Activated gamma-delta T cell (primary cell): ENCODE results near the gene ATG7.

ENCODE experiments used
- DNase-seq: peaks from one replicate; lab custom pipeline; 2025; lab: John Stamatoyannopoulos, UW

ATG7 gene

GRCh38 chr3:11552289-11553264, 280.4 kb downstream of the ATG7 start:
- no peak for DNase-seq

GRCh38 chr3:11553436-11554235, 281.4 kb downstream of the ATG7 start:
- no peak for DNase-seq

DNA sequence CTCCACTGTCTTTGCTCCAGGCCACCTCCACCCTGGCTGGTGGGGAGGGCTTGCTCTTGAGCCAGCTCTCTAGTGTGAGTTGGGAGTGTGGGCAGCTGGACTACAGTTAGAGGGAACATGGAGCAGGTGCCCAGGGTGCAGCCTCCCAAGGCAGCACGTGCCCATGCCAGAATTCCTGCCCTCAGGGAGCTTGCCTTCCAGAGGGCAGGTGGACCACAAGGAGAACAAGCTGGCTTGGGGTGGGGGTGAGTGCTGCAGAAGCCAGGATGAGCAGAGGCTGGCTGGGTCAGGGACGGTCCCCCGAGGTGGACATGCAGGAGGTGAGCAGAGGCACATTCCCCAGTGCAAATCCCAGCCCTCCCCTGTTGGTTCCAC, 282.0 kb downstream of the ATG7 start:
- no peak for DNase-seq

GRCh38 chr3:11554666-11555065, 282.5 kb downstream of the ATG7 start:
- no peak for DNase-seq

DNA sequence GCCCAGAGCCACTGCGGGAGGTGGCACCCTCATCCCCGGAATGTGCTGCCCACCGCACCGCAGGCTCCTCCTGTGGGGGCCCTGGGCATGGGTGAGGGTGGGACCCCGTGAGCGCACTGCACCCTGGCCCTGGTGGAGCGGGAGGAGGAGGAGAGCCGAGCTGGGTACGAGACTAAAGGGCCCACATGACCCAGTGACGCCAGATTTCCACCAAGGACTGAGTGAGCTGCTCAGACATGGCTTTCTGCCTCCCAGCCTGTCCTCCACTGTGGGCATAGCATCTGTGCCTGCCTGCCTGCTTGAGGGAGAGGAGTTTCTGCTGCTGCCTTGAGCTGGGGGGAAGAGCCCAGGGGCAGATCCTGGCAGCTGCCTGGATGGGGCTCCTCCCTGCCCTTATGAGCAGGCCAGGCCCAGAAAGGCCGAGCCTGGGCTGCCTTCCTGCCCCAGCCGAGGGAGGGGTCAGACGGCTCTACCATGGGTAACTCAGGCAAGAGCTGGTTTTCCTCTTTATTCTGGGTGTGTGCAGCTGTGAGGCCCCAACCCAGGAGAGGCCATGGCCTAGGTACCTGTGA, 283.1 kb downstream of the ATG7 start:
- DNase-seq = no peak

DNA sequence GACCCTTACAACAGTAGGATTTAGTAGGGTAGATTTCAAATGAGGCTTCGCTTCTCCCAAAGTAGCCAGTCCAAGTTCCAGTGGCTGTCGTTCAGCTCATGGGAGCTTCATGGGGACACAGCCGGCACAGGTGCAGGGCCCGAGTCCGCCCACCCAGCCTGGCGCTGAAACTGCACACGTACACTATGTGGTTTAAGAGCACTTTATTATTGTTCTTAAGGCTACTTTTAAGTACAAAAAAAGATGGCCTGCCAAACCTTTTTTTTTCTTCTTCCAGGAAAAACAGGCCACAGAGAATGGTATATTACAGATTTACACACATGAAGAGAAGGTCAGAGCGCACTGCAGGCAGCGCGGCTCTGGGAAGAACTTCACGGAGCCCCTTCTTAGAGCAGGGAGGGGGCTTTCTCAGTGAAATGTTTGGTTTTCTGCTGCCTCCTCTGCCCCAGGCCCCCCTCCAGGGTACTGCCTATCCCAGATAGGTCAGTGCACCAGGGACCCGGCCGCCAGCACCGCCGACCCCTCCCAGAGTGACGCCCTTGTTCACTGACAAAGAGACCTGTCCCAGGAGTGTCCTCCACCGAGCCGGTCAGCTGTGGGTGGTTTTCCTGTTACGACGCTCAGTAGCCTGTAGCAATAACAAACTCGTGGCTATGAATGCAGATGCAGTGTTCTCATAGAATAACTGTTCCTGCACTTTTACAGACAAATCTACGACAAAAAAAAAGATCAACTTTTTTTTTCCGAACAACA, 283.9 kb downstream of the ATG7 start:
- DNase-seq = no peak

GRCh38 chr3:11556851-11557644, 284.9 kb downstream of the ATG7 start:
- DNase-seq = no peak

DNA sequence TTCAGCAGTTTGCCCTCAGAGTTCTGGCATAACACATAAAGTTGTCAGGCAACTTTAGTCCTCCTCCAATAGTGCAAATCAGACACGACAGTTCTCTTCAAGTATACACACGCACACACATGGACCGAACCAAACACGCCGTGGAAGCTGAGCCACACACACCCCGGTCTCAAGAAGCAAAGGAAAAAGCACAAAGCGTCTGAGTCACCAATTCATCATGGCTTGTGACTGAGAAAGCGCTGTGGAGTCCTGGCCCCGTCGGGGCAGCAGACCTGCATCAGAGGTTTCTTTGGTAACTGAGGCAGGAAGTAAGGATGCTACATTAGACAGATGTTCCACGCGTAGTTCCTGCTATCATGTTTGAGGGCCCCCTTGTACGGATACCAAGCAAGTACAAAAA, 285.8 kb downstream of the ATG7 start:
- no peak for DNase-seq

- no peak for DNase-seq
Measured at GRCh38 chr3:11558411-11558903, 286.3 kb downstream of the ATG7 start.

GRCh38 chr3:11558918-11559815, 287.0 kb downstream of the ATG7 start:
- no peak for DNase-seq

DNA sequence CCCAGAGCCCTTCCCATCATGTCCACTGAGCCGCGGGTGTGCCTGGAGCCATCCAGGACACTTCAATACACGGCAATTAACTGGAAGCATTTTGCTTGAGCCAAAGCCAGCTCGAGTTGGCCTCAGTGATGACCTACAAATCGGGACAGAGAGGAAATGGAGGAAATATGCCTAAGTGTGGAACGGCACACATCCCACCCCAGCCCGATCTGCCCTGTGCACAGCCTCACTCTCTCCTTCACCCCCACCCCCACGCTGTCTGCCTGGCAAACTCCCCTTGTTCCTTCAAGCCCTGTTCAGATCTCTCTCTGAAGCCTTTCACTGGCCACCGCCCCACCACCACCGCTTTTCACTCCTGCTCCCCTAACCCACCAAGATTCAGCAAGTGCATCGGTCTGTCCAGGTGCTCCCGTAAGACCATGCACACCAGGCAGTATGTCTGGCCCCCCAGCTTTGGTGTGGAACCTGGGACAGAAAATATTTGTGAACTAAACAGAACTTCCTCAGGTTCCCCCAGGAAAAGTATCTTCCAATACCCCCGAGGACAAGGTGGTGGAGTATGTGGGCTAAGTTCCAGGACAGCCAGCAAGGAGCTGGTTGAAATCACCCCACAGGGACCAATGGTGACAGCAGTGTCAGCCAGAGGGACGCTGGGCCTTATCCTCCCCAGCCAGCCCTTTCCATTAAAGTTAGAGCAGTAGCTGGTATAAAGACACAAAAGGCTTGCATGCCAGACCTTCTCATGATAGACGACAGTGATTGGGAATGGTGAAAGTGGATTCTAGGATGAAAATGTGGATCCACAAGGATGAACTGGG, 287.8 kb downstream of the ATG7 start:
- DNase-seq = no peak

GRCh38 chr3:11560746-11561145, 288.5 kb downstream of the ATG7 start:
- no peak for DNase-seq

DNA sequence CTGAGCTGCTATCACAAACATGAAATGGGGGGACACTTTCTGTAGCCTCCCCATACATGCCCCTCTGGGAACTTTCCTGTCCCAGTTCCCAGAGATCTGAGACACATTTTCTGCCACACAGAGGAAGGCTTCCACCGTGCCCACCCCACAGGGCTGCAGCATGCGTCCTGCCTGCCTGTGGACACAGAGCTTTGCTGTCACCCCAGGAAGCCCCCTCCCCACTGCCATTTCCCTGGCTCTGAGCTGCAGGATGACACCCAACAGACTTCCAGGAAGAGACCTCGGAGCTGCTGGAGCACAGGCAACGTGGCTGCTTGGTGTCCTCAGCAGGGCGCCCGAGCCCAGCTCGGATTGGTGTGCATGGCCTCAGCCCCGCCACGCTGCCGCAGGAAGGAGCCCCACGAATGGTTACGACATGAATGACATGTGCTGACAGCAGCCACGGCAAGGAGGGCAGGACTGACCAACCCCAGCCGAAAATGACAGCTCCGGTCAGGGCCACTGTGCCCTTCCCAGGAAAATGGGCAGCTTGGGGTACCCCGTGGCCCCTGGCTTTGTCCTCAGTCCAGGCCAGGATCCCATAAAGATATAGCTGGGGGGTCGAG, 290.2 kb downstream of the ATG7 start:
- DNase-seq = no peak

- DNase-seq = no peak
Measured at GRCh38 chr3:11563159-11563864, 291.1 kb downstream of the ATG7 start.

DNA sequence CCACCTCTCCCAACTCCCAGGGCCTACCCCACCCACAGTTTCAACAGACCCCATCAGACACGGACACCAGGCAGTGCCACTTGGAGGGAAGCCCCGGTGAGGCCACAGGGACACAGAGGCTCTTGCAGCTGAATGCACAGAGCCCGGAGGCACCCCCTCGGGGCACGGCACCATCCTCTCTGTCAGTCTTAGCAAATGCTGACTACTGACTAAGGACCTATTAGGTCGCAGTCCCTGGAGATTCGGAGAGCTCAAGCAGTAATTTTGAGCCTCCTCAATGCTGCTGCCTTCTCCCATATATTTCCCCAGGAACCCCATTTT, 291.6 kb downstream of the ATG7 start:
- no peak for DNase-seq

DNA sequence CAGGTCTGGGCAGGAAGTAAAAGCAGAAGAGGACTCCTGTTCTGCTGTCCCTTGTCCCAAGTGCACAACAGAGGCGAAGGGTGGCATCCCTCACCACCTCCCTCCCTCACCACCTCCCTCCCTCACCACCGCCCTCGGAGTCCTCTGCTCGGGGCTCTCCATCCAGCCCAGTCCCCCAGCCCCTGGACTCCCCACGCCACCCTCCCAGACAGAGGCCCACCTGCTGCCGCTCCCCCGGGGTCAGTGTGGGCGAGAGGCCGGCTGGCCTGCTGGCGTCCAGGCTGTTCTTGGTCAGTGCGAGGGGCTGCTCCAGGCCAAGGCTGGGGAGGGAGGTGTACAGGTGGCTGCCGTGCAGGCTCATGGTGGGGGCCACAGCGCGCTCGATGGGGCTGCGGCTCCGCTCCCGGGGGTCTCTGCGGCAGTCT, 292.4 kb downstream of the ATG7 start:
- no peak for DNase-seq

DNA sequence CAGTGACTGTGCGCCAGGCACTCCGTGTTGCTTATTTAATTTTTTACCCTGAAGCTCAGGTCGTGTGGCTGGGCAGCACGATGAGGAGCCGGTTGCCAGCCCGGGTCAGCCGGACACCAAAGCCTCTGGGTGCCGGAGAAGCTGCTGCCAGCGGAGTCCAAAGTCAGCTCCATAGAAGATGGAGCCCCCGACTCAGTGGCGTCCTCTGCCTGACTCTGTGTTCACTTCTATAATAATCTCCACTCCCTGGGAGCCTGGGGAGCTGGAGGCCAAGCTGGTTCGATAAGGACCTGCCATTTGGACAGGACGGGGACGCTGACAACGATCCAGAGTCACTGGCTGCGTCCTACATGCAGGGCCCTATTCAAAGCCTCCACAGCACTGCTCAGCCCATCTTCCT, 292.9 kb downstream of the ATG7 start:
- DNase-seq = no peak

GRCh38 chr3:11565492-11565891, 293.3 kb downstream of the ATG7 start:
- DNase-seq = no peak
